ENCODE measurements around the gene B4GALNT3. TPM values are rescaled to one million over a fixed set of nuclear protein-coding genes. Genes with fewer than 3 reads are reported as not detected.
A peak's percentile ranks its signal among the peaks of the same experiment; 100 is the strongest.

The B4GALNT3 gene
- total and polyA plus RNA-seq, 4 donors, result 1.7 to 36.1 (median 13.0) TPM

DNA sequence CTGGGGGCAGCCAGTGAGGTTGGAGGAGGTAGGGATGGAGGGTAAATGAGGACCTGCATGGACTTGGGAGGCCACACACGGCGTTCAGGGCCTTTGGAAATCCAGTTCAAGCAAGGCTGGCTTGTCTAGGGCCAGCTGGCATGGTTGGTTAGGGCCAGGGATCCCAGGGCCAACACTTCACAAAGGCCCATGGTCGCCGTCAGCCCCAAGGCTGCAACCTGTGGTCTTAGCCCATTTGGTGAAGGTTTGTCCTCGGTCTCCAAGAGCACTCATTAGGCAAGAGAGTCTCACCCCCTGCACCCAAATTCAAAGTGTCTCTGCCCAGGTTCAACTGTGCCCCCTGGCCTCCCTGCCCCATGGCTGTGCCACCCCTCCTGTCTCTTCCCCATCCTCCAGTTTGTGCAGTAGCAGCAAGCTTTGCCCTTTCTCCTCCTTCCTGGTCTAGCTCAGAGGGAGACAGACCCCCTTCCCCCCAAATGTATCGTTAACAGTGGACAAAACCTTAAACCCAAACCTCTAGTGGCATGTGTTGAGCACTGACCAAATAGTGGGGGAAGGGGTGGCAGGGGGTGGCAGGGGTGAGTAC lies 109.4 kb downstream of the B4GALNT3 start:
- Histone ChIP-seq H3K4me3 (no peak overlapping the region), H3K27ac (ENCODE audit: low read depth in 1 of 2, low read length in 1 of 2) (no peak overlapping the region), H3K9me3 (ENCODE audit: control insufficient read depth in 4 of 4, insufficient read depth in 3 of 4, low read length in 3 of 4) (no peaks in the 10 kb centered on the region), H3K36me3 (ENCODE audit: control insufficient read depth in 4 of 4, insufficient read depth in 4 of 4, low read length in 4 of 4) (peaks cover 0 to 3% (median 0%) of the 10 kb centered on the region in 4 donors), H3K27me3 (ENCODE audit: control insufficient read depth in 3 of 3, insufficient read depth in 3 of 3, low read length in 2 of 3) (no peaks in the 10 kb centered on the region), H3K4me1 (ENCODE audit: control insufficient read depth in 5 of 5, insufficient read depth in 5 of 5, low read length in 5 of 5) (peaks cover 0 to 27% (median 5%) of the 10 kb centered on the region in 5 donors), H3K9ac (ENCODE audit: insufficient read depth in 1 of 2, low read length in 2 of 2) (peak overlapping the region in 1 of 2 donors; percentile 20)
- ATAC-seq (ENCODE audit: insufficient read depth, low FRiP score) (no peak), DNase-seq (no peak)
- WGBS, 2 donors, result 83 to 87% methylated on average over 6 of the region's 6 CpGs
- TF ChIP-seq CTCF (IDR thresholded peaks at IDR 0.05; ENCODE audit: control extremely low read depth, extremely low read depth), result no peak

- ATAC-seq (ENCODE audit: insufficient read depth, low FRiP score) (peak; percentile 90), DNase-seq (peak; percentile 90 to 91 (median 90))
- Histone ChIP-seq H3K27me3 (ENCODE audit: control insufficient read depth in 3 of 3, insufficient read depth in 3 of 3, low read length in 2 of 3) (no peaks in the 10 kb centered on the region), H3K9ac (ENCODE audit: insufficient read depth in 1 of 2, low read length in 2 of 2) (peak overlapping the region in 1 of 2 donors; percentile 16), H3K9me3 (ENCODE audit: control insufficient read depth in 4 of 4, insufficient read depth in 3 of 4, low read length in 3 of 4) (no peaks in the 10 kb centered on the region), H3K27ac (ENCODE audit: low read depth in 1 of 2, low read length in 1 of 2) (peak overlapping the region; percentile 91 to 95), H3K36me3 (ENCODE audit: control insufficient read depth in 4 of 4, insufficient read depth in 4 of 4, low read length in 4 of 4) (peaks cover 0 to 3% (median 0%) of the 10 kb centered on the region in 4 donors), H3K4me3 (peak overlapping the region; percentile 53), H3K4me1 (ENCODE audit: control insufficient read depth in 5 of 5, insufficient read depth in 5 of 5, low read length in 5 of 5) (peaks cover 0 to 27% (median 5%) of the 10 kb centered on the region in 5 donors)
- peak; percentile 92 for TF ChIP-seq CTCF (IDR thresholded peaks at IDR 0.05; ENCODE audit: control extremely low read depth, extremely low read depth)
- WGBS, 2 donors, result 2 to 3% methylated on average over 42 to 44 of the region's 44 CpGs
Observed at GRCh38 chr12:569803-570434, 110.2 kb downstream of the B4GALNT3 start.

GRCh38 chr12:570435-570920 lies 110.7 kb downstream of the B4GALNT3 start:
- Histone ChIP-seq H3K4me3 (peak overlapping the region; percentile 6), H3K36me3 (ENCODE audit: control insufficient read depth in 4 of 4, insufficient read depth in 4 of 4, low read length in 4 of 4) (no peaks in the 10 kb centered on the region), H3K4me1 (ENCODE audit: control insufficient read depth in 5 of 5, insufficient read depth in 5 of 5, low read length in 5 of 5) (peaks cover 0 to 27% (median 8%) of the 10 kb centered on the region in 5 donors), H3K9ac (ENCODE audit: insufficient read depth in 1 of 2, low read length in 2 of 2) (no peak overlapping the region), H3K27ac (ENCODE audit: low read depth in 1 of 2, low read length in 1 of 2) (peak overlapping the region; percentile 91 to 95), H3K27me3 (ENCODE audit: control insufficient read depth in 3 of 3, insufficient read depth in 3 of 3, low read length in 2 of 3) (no peaks in the 10 kb centered on the region), H3K9me3 (ENCODE audit: control insufficient read depth in 4 of 4, insufficient read depth in 3 of 4, low read length in 3 of 4) (no peaks in the 10 kb centered on the region)
- DNase-seq (peak; percentile 67 to 76 (median 67)), ATAC-seq (ENCODE audit: insufficient read depth, low FRiP score) (peak; percentile 84)
- 39 to 64% methylated on average over 21 to 22 of the region's 22 CpGs for WGBS, 2 donors
- no peak for TF ChIP-seq CTCF (IDR thresholded peaks at IDR 0.05; ENCODE audit: control extremely low read depth, extremely low read depth)

Measured in lung (tissue), 12 donors.